ENCODE data around the gene ABHD12.

DNA sequence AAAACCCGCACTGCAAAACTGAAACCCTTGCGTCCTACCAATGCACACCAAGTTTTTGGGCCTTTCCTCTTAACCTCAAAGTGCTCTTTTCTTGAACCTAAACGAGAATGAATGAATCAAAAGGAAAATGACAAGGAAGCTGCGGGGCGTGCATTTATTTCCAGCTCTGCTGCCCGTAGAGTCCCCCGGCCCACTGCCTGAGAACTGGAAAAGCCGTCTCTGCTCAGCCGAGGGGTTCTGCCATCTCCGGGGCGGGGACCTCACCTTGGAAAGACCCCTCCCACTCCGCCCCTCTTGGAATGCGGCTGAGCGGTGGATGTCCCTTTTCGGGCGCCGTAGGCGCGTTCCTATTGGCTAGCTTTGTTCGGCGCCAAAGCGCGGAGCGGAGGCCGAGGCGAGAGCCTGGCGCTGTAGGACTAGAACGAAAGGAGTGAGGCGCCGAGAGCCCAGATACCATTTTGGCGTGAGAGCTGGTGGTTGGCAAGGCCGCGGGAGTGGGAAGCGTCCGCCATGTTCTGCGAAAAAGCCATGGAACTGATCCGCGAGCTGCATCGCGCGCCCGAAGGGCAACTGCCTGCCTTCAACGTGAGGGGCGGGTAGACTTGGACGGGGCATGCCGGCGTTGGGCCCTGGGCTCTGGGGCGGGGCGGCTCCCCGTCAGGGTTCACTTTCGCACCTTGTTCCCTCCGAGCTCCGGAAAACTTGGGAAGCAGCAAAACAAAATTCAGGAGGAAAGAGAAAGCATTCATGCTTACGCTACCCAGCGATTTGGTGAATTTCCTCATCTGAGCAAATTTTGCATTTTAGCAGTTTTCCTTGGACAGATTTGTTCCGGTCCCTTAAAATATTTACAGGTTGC is 16.9 kb upstream of the ABHD12 start, which contains the start of gene GINS1:
- TF ChIP-seq, protein P1, sequence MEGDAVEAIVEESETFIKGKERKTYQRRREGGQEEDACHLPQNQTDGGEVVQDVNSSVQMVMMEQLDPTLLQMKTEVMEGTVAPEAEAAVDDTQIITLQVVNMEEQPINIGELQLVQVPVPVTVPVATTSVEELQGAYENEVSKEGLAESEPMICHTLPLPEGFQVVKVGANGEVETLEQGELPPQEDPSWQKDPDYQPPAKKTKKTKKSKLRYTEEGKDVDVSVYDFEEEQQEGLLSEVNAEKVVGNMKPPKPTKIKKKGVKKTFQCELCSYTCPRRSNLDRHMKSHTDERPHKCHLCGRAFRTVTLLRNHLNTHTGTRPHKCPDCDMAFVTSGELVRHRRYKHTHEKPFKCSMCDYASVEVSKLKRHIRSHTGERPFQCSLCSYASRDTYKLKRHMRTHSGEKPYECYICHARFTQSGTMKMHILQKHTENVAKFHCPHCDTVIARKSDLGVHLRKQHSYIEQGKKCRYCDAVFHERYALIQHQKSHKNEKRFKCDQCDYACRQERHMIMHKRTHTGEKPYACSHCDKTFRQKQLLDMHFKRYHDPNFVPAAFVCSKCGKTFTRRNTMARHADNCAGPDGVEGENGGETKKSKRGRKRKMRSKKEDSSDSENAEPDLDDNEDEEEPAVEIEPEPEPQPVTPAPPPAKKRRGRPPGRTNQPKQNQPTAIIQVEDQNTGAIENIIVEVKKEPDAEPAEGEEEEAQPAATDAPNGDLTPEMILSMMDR (conservative IDR thresholded peaks at IDR 0.05 in 1 of 2, IDR thresholded peaks at IDR 0.05 in 1 of 2; ENCODE audit: low read depth in 1 of 2, low read length in 2 of 2), result no peak
- no peak for TF ChIP-seq EZH2 (IDR thresholded peaks at IDR 0.05; ENCODE audit: low read length, missing control alignments)
